ENCODE measurements around the gene TRIM32.
"Not testable (repeated sequence)": the region's sequence is repeated elsewhere in the genome, so short reads cannot be mapped to it uniquely, and the experiment has no call there.

Gene TRIM32

GRCh38 chr9:116674210-116674980, 12.7 kb upstream of the TRIM32 start:
- DNase-seq (ENCODE audit: low read depth in 1 of 2, low spot score in 1 of 2) = no peak

- no peak for DNase-seq (ENCODE audit: low read depth in 1 of 2, low spot score in 1 of 2)
Observed at GRCh38 chr9:116683535-116683934, 3.6 kb upstream of the TRIM32 start.

- DNase-seq (ENCODE audit: low read depth in 1 of 2, low spot score in 1 of 2) = no peak
Observed at GRCh38 chr9:116685166-116685565, 1.9 kb upstream of the TRIM32 start.

- no peak for DNase-seq (ENCODE audit: low read depth in 1 of 2, low spot score in 1 of 2)
Observed at GRCh38 chr9:116686135-116686534, 970 bp upstream of the TRIM32 start.

- no peak for DNase-seq (ENCODE audit: low read depth in 1 of 2, low spot score in 1 of 2)
Observed at GRCh38 chr9:116686693-116687073, 422 bp upstream of the TRIM32 start.

- no peak for DNase-seq (ENCODE audit: low read depth in 1 of 2, low spot score in 1 of 2)
Observed at GRCh38 chr9:116687754-116688135, 640 bp downstream of the TRIM32 start.

- DNase-seq (ENCODE audit: low read depth in 1 of 2, low spot score in 1 of 2) = no peak
Observed at GRCh38 chr9:116688806-116689485, 1.8 kb downstream of the TRIM32 start.

- DNase-seq (ENCODE audit: low read depth in 1 of 2, low spot score in 1 of 2) = no peak
Observed at GRCh38 chr9:116689486-116690032, 2.5 kb downstream of the TRIM32 start.

- DNase-seq (ENCODE audit: low read depth in 1 of 2, low spot score in 1 of 2) = not testable (repeated sequence)
Observed at GRCh38 chr9:116690805-116691204, 3.7 kb downstream of the TRIM32 start.

- DNase-seq (ENCODE audit: low read depth in 1 of 2, low spot score in 1 of 2) = no peak
Observed at GRCh38 chr9:116691607-116692006, 4.5 kb downstream of the TRIM32 start.

- DNase-seq (ENCODE audit: low read depth in 1 of 2, low spot score in 1 of 2) = no peak
Observed at GRCh38 chr9:116692616-116693015, 5.5 kb downstream of the TRIM32 start.

- DNase-seq (ENCODE audit: low read depth in 1 of 2, low spot score in 1 of 2) = no peak
Observed at GRCh38 chr9:116693233-116693731, 6.2 kb downstream of the TRIM32 start.

- no peak for DNase-seq (ENCODE audit: low read depth in 1 of 2, low spot score in 1 of 2)
Observed at GRCh38 chr9:116694785-116695291, 7.7 kb downstream of the TRIM32 start.

GRCh38 chr9:116695438-116695837, 8.3 kb downstream of the TRIM32 start:
- no peak for DNase-seq (ENCODE audit: low read depth in 1 of 2, low spot score in 1 of 2)

GRCh38 chr9:116697362-116697761, 10.3 kb downstream of the TRIM32 start:
- DNase-seq (ENCODE audit: low read depth in 1 of 2, low spot score in 1 of 2) = no peak

- no peak for DNase-seq (ENCODE audit: low read depth in 1 of 2, low spot score in 1 of 2)
Observed at GRCh38 chr9:116697887-116698286, 10.8 kb downstream of the TRIM32 start.

GRCh38 chr9:116700279-116700678, 13.2 kb downstream of the TRIM32 start:
- no peak for DNase-seq (ENCODE audit: low read depth in 1 of 2, low spot score in 1 of 2)

- DNase-seq (ENCODE audit: low read depth in 1 of 2, low spot score in 1 of 2) = no peak
Observed at GRCh38 chr9:116700882-116701865, 14.1 kb downstream of the TRIM32 start.

GRCh38 chr9:116701940-116702642, 15.0 kb downstream of the TRIM32 start:
- no peak for DNase-seq (ENCODE audit: low read depth in 1 of 2, low spot score in 1 of 2)

- no peak for DNase-seq (ENCODE audit: low read depth in 1 of 2, low spot score in 1 of 2)
Observed at GRCh38 chr9:116703634-116704033, 16.5 kb downstream of the TRIM32 start.

Measured in stimulated activated CD4-positive, alpha-beta T cell treated with anti-CD3 and anti-CD28 coated beads, Interleukin-15, amount 100 ng/mL, for 1 hour (primary cell).